CD14-positive monocyte (primary cell): Measurements from ENCODE around the gene TCEAL5. TPM values are rescaled to one million over a fixed set of nuclear protein-coding genes. Genes with fewer than 3 reads are reported as not detected.

Experiments used
- DNase-seq, 3 donors: peaks; one replicate each; pipeline ENCODE4 v3.0.0-alpha.2; 2011 to 2022
- H2AFZ ChIP-seq: 2 replicates; pipeline ENCODE4 v1.6.0; 2012; ENCODE audit warnings: mild to moderate bottlenecking, low read depth, low read length, inconsistent platforms; ENCODE audit not compliant: insufficient read depth, poor library complexity, severe bottlenecking
- H3K27ac ChIP-seq, 2 donors: 1 replicate in 1 of 2; 2 replicates in 1 of 2; pipeline ENCODE4 v1.5.1; 2012 to 2013; ENCODE audit warnings: low read length in 2 of 2, control low read depth in 1 of 2, inconsistent platforms in 1 of 2, low read depth in 1 of 2, mild to moderate bottlenecking in 1 of 2
- H3K27me3 ChIP-seq, 2 donors: one replicate each; pipeline versions ENCODE4 v1.6.0 to v1.6.1; 2011 to 2013; ENCODE audit warnings: low read length in 2 of 2; ENCODE audit not compliant: control insufficient read depth in 2 of 2, insufficient read depth in 2 of 2
- H3K36me3 ChIP-seq, 2 donors: replicated peaks in 1 of 2; 1 replicate in 1 of 2; 2 replicates in 1 of 2; pipeline versions ENCODE4 v1.5.1 to v1.6.1; 2012 to 2013; ENCODE audit warnings: low read length in 2 of 2, control low read depth in 1 of 2, inconsistent platforms in 1 of 2, mild to moderate bottlenecking in 1 of 2; ENCODE audit not compliant: insufficient read depth in 2 of 2, control insufficient read depth in 1 of 2
- H3K4me1 ChIP-seq, 2 donors: 1 replicate in 1 of 2; 2 replicates in 1 of 2; pipeline versions ENCODE4 v1.5.1 to v1.6.1; 2012 to 2013; ENCODE audit warnings: low read length in 2 of 2, control low read depth in 1 of 2, inconsistent platforms in 1 of 2, mild to moderate bottlenecking in 1 of 2, moderate library complexity in 1 of 2; ENCODE audit not compliant: insufficient read depth in 2 of 2, control insufficient read depth in 1 of 2
- H3K4me2 ChIP-seq: replicated peaks from 2 replicates; pipeline ENCODE3; 2012; ENCODE audit warnings: low read length, moderate library complexity, mild to moderate bottlenecking; ENCODE audit not compliant: poor library complexity, severe bottlenecking; ENCODE audit errors: extremely low read depth
- H3K4me3 ChIP-seq, 3 experiments: fragments of 200-600 bp in 1 of 3; sonication (generic) in 1 of 3; replicated peaks in 1 of 3; 1 replicate in 2 of 3; 2 replicates in 1 of 3; pipeline ENCODE4 v1.5.1; 2011 to 2013; ENCODE audit warnings: low read length in 3 of 3, mild to moderate bottlenecking in 3 of 3, control low read depth in 2 of 3, low read depth in 2 of 3, inconsistent platforms in 1 of 3, moderate library complexity in 1 of 3
- H3K79me2 ChIP-seq: 2 replicates; pipeline ENCODE4 v1.6.0; 2012; ENCODE audit warnings: mild to moderate bottlenecking, control low read depth, inconsistent platforms, low read length, moderate library complexity; ENCODE audit not compliant: insufficient read depth
- H3K9ac ChIP-seq: 2 replicates; pipeline ENCODE4 v1.6.0; 2017; ENCODE audit warnings: low read length, mild to moderate bottlenecking; ENCODE audit not compliant: insufficient read depth, poor library complexity, severe bottlenecking
- H3K9me3 ChIP-seq, 2 donors: replicated peaks in 1 of 2; 1 replicate in 1 of 2; 2 replicates in 1 of 2; pipeline versions ENCODE4 v1.5.1 to v1.6.1; 2012 to 2013; ENCODE audit warnings: low read length in 2 of 2, control low read depth in 1 of 2; ENCODE audit not compliant: control insufficient read depth in 1 of 2, insufficient read depth in 1 of 2
- H4K20me1 ChIP-seq: 2 replicates; pipeline ENCODE4 v1.6.0; 2012; ENCODE audit warnings: mild to moderate bottlenecking, low read length, control low read depth, moderate library complexity; ENCODE audit not compliant: insufficient read depth
- H3K27ac Mint-ChIP-seq, 7 donors: one replicate each; pipeline ENCODE4 v1.8.0; 2020; ENCODE audit warnings: mild to moderate bottlenecking in 7 of 7, mixed read lengths in 7 of 7, moderate library complexity in 6 of 7, inconsistent platforms in 2 of 7
- H3K27me3 Mint-ChIP-seq, 3 donors: one replicate each; pipeline ENCODE4 v1.8.0; 2021 to 2022; ENCODE audit warnings: low read depth in 3 of 3, mild to moderate bottlenecking in 3 of 3, mixed read lengths in 3 of 3, moderate library complexity in 3 of 3, inconsistent platforms in 1 of 3
- H3K36me3 Mint-ChIP-seq, 2 donors: one replicate each; pipeline ENCODE4 v1.8.0; 2020; ENCODE audit warnings: mixed read lengths in 2 of 2, inconsistent platforms in 1 of 2, mild to moderate bottlenecking in 1 of 2
- H3K4me1 Mint-ChIP-seq: one replicate; pipeline ENCODE4 v1.8.0; 2020; ENCODE audit warnings: mild to moderate bottlenecking, mixed read lengths
- H3K4me3 Mint-ChIP-seq, 2 donors: one replicate each; pipeline ENCODE4 v1.8.0; 2020; ENCODE audit warnings: mild to moderate bottlenecking in 2 of 2, mixed read lengths in 2 of 2, moderate library complexity in 1 of 2
- H3K9me3 Mint-ChIP-seq, 7 donors: one replicate each; pipeline ENCODE4 v1.8.0; 2020 to 2022; ENCODE audit warnings: mixed read lengths in 7 of 7, mild to moderate bottlenecking in 6 of 7, moderate library complexity in 6 of 7, inconsistent platforms in 2 of 7
- CTCF ChIP-seq: fragments of 200-600 bp; IDR thresholded peaks from one replicate; pipeline ENCODE4 v1.8.0; 2022; ENCODE audit warnings: antibody characterized with exemption, mild to moderate bottlenecking
- WGBS: methylation state at CpG from one replicate; pipeline ENCODE4 v1.1.5; 2013; ENCODE audit warnings: missing lambda C conversion rate; ENCODE audit not compliant: insufficient coverage; 5-methylcytosine and 5-hydroxymethylcytosine counted together
- intact Hi-C, 2 donors: fragments of 100-400 bp; cut with micrococcal nuclease; formaldehyde crosslinking; loops; one replicate each; pipeline versions ENCODE4 v1.15.0 to v1.15.1; 2023
- polyA minus RNA-seq: library from RNA; depleted of rRNA, polyadenylated mRNA; stranded (reverse); fragments of >200 nt; gene quantifications from 2 replicates; pipeline ENCODE4 v1.2.3, GENCODE V29; 2012
- polyA plus RNA-seq, 3 donors: library from polyadenylated mRNA; depleted of rRNA in 1 of 3; unstranded in 2 of 3; stranded (reverse) in 1 of 3; fragments of 300-500 nt in 2 of 3; fragments of >200 nt in 1 of 3; fragmentation: Illumina TruSeq in 2 of 3; gene quantifications; 1 replicate in 2 of 3; 2 replicates in 1 of 3; pipeline ENCODE4 v1.2.3, GENCODE V29; 2012 to 2021
- total RNA-seq, 12 experiments: library from RNA in 1 of 12; stranded (reverse) in 1 of 12; fragments of 120-200 nt in 1 of 12; gene quantifications; one replicate each; pipeline ENCODE4 v1.2.4 and lab custom pipeline; 2013 to 2026; ENCODE audit warnings: mixed read lengths in 6 of 12, inconsistent platforms in 1 of 12

Gene TCEAL5
- total RNA-seq (2013) = not detected
- not detected for polyA plus RNA-seq
- polyA minus RNA-seq = not detected in 2 replicates
- 0 to 0.86 (median 0.07) reads per million in 11 experiments for total RNA-seq (lab: John Stamatoyannopoulos, UW)

DNA sequence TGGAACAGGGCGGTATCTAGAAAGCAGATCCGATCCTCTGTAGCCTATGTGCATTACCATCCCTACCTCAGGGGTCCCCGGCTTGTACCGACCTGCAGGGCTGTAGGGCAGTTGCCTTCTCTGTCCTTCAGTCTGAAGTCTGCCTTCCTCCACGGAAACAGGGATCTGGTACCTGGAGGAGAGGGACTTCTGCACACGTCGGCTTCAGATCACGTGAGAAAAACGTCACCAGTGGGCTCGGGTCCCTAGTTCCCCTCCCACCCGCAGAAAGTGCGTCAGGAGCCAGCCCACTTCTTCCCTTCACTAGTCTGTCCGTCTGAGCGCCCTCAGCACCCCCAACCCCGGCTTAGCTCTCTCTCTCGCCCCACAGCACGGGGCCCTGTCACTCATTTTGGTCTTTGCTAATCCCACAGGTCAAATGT lies at the start of gene TCEAL5:
Gene TCEAL5, minus strand, starts transcription at position 170 of the 422 bp plus-strand sequence. CDS start 2,187 bp downstream, outside the sequence.
- Histone ChIP-seq H3K27me3 (peaks cover 0 to 12% of the 10 kb centered on the region in 2 donors), H4K20me1 (no peaks in the 10 kb centered on the region), H3K4me2 (peak within 1 kb of the TSS; percentile 15), H3K79me2 (no peaks in the 10 kb centered on the region), H3K9ac (no peak within 1 kb of the TSS), H2AFZ (peak within 1 kb of the TSS; percentile 43), H3K27ac (no peak within 1 kb of the TSS), H3K9me3 (no peaks in the 10 kb centered on the region), H3K4me1 (peaks cover 0 to 7% of the 10 kb centered on the region in 2 donors), H3K4me3 (peak within 1 kb of the TSS in 1 of 3 experiments; percentile 9), H3K36me3 (no peaks in the 10 kb centered on the region)
- peaks cover 21 to 26% (median 25%) of the 10 kb centered on the region in 3 donors for H3K27me3 Mint-ChIP-seq
- DNase-seq = peak in 1 of 3 donors; percentile 11
- H3K27ac Mint-ChIP-seq = no peak within 1 kb of the TSS
- no peak for TF ChIP-seq CTCF
- intact Hi-C loops = no loop called here
- no peaks in the 10 kb centered on the region for H3K36me3 Mint-ChIP-seq
- peak within 1 kb of the TSS; percentile 39 to 76 for H3K4me3 Mint-ChIP-seq
- WGBS = 0% methylated on average over 4 of the region's 17 CpGs
- peaks cover 0 to 3% (median 0%) of the 10 kb centered on the region in 7 donors for H3K9me3 Mint-ChIP-seq
- H3K4me1 Mint-ChIP-seq = peaks cover 15% of the 10 kb centered on the region

- peaks cover 0 to 6% (median 0%) of the 10 kb centered on the region in 7 donors for H3K9me3 Mint-ChIP-seq
- Histone ChIP-seq H3K27me3 (peaks cover 2 to 10% of the 10 kb centered on the region in 2 donors), H3K4me1 (peaks cover 7% of the 10 kb centered on the region in 2 donors), H4K20me1 (no peaks in the 10 kb centered on the region), H3K9ac (no peak overlapping the region), H3K27ac (no peak overlapping the region), H3K36me3 (no peaks in the 10 kb centered on the region), H3K4me3 (no peak overlapping the region), H3K79me2 (no peaks in the 10 kb centered on the region), H3K4me2 (no peak overlapping the region), H3K9me3 (no peaks in the 10 kb centered on the region), H2AFZ (no peak overlapping the region)
- H3K4me3 Mint-ChIP-seq = peak overlapping the region in 1 of 2 donors; percentile 81
- DNase-seq = no peak
- no peak overlapping the region for H3K27ac Mint-ChIP-seq
- H3K27me3 Mint-ChIP-seq = peaks cover 6 to 18% (median 17%) of the 10 kb centered on the region in 3 donors
- intact Hi-C loops = no loop called here
- no peaks in the 10 kb centered on the region for H3K36me3 Mint-ChIP-seq
- H3K4me1 Mint-ChIP-seq = peaks cover 3% of the 10 kb centered on the region
- no CpG with 5 or more reads among the region's 3 CpGs for WGBS
- no peak for TF ChIP-seq CTCF
Observed at GRCh38 chrX:103311399-103311780, 34.8 kb upstream of the TCEAL5 start.
